Neuronal stem cell (in vitro differentiated cells): ENCODE results near the gene TEX54.

Experiments used
- DNase-seq: peaks from one replicate; pipeline ENCODE4 v3.0.0-alpha.2; 2013; ENCODE audit warnings: low spot score
- H2AFZ ChIP-seq: one replicate; pipeline ENCODE4 v1.6.1; 2013; ENCODE audit warnings: mild to moderate bottlenecking, low read length, inconsistent platforms
- H2AK5ac ChIP-seq: 2 replicates; pipeline ENCODE4 v1.6.1; 2013; ENCODE audit warnings: low read depth, mild to moderate bottlenecking, inconsistent platforms, low read length, moderate library complexity, mixed read lengths
- H2BK120ac ChIP-seq: 2 replicates; pipeline ENCODE4 v1.6.1; 2013; ENCODE audit warnings: low read depth, mild to moderate bottlenecking, inconsistent platforms, low read length, moderate library complexity, mixed read lengths
- H2BK12ac ChIP-seq: one replicate; pipeline ENCODE4 v1.6.1; 2013; ENCODE audit warnings: low read length, inconsistent platforms
- H2BK15ac ChIP-seq: 2 replicates; pipeline ENCODE4 v1.6.1; 2013; ENCODE audit warnings: mild to moderate bottlenecking, low read length, inconsistent platforms, mixed read lengths
- H2BK5ac ChIP-seq: one replicate; pipeline ENCODE4 v1.6.1; 2013; ENCODE audit warnings: inconsistent platforms, mild to moderate bottlenecking, low read length, moderate library complexity
- H3K14ac ChIP-seq: one replicate; pipeline ENCODE4 v1.6.1; 2013; ENCODE audit warnings: low read length, inconsistent platforms
- H3K18ac ChIP-seq: 2 replicates; pipeline ENCODE4 v1.6.1; 2013; ENCODE audit warnings: low read length, inconsistent platforms
- H3K23ac ChIP-seq: 2 replicates; pipeline ENCODE4 v1.6.1; 2013; ENCODE audit warnings: low read depth, mild to moderate bottlenecking, mixed read lengths, low read length, inconsistent platforms; ENCODE audit not compliant: poor library complexity
- H3K27ac ChIP-seq: replicated peaks from 3 replicates; pipeline ENCODE4 v1.5.1; 2013; ENCODE audit warnings: low read length, inconsistent platforms
- H3K27me3 ChIP-seq, 3 experiments: 2 replicates each; pipeline ENCODE4 v1.6.1; 2013; ENCODE audit warnings: low read length in 3 of 3, mild to moderate bottlenecking in 2 of 3, inconsistent platforms in 1 of 3, low read depth in 1 of 3, mixed read lengths in 1 of 3, moderate library complexity in 1 of 3; ENCODE audit not compliant: control insufficient read depth in 3 of 3, insufficient read depth in 3 of 3
- H3K36me3 ChIP-seq, 2 donors: replicated peaks in 1 of 2; 2 replicates each; pipeline ENCODE4 v1.6.1; 2013; ENCODE audit warnings: low read length in 2 of 2; ENCODE audit not compliant: control insufficient read depth in 2 of 2, insufficient read depth in 2 of 2
- H3K4ac ChIP-seq: 2 replicates; pipeline ENCODE4 v1.6.1; 2013; ENCODE audit warnings: inconsistent platforms, mild to moderate bottlenecking, low read length, moderate library complexity
- H3K4me1 ChIP-seq, 2 donors: 1 replicate in 1 of 2; 2 replicates in 1 of 2; pipeline ENCODE4 v1.6.1; 2013; ENCODE audit warnings: low read length in 2 of 2, low read depth in 1 of 2; ENCODE audit not compliant: control insufficient read depth in 2 of 2, insufficient read depth in 1 of 2
- H3K4me2 ChIP-seq: one replicate; pipeline ENCODE4 v1.6.1; 2013; ENCODE audit warnings: mild to moderate bottlenecking, low read length, inconsistent platforms; ENCODE audit not compliant: insufficient read depth, poor library complexity, severe bottlenecking
- H3K4me3 ChIP-seq, 2 donors: 2 replicates each; pipeline ENCODE4 v1.5.1; 2013; ENCODE audit warnings: low read length in 2 of 2, mild to moderate bottlenecking in 2 of 2, inconsistent platforms in 1 of 2, moderate library complexity in 1 of 2
- H3K79me1 ChIP-seq: one replicate; pipeline ENCODE4 v1.6.1; 2013; ENCODE audit warnings: low read depth, mild to moderate bottlenecking, inconsistent platforms, low read length, moderate library complexity
- H3K9ac ChIP-seq: one replicate; pipeline ENCODE4 v1.6.1; 2013; ENCODE audit warnings: mild to moderate bottlenecking, low read depth, low read length, inconsistent platforms; ENCODE audit not compliant: poor library complexity
- H3K9me3 ChIP-seq, 2 donors: replicated peaks in 1 of 2; 2 replicates each; pipeline versions ENCODE3 to v1.6.1; 2013; ENCODE audit warnings: low read length in 2 of 2, mild to moderate bottlenecking in 2 of 2, inconsistent platforms in 1 of 2, low read depth in 1 of 2, mixed read lengths in 1 of 2, moderate library complexity in 1 of 2; ENCODE audit not compliant: control insufficient read depth in 2 of 2, insufficient read depth in 1 of 2
- H4K8ac ChIP-seq: one replicate; pipeline ENCODE4 v1.6.1; 2013; ENCODE audit warnings: low read depth, mild to moderate bottlenecking, inconsistent platforms, low read length, moderate library complexity
- H4K91ac ChIP-seq: one replicate; pipeline ENCODE4 v1.6.1; 2013; ENCODE audit warnings: low read length, low read depth, mild to moderate bottlenecking, inconsistent platforms; ENCODE audit not compliant: poor library complexity
- WGBS, 2 donors: extraction: QIAGEN DNeasy Blood & Tissue Kit; methylation state at CpG; one replicate each; pipeline ENCODE4 v1.1.7; 2013; ENCODE audit warnings: missing lambda C conversion rate in 2 of 2, mixed read lengths in 1 of 2; ENCODE audit not compliant: insufficient read length in 2 of 2, insufficient replicate concordance in 1 of 2; ENCODE audit errors: extremely low coverage in 2 of 2; 5-methylcytosine and 5-hydroxymethylcytosine counted together

Gene TEX54

DNA sequence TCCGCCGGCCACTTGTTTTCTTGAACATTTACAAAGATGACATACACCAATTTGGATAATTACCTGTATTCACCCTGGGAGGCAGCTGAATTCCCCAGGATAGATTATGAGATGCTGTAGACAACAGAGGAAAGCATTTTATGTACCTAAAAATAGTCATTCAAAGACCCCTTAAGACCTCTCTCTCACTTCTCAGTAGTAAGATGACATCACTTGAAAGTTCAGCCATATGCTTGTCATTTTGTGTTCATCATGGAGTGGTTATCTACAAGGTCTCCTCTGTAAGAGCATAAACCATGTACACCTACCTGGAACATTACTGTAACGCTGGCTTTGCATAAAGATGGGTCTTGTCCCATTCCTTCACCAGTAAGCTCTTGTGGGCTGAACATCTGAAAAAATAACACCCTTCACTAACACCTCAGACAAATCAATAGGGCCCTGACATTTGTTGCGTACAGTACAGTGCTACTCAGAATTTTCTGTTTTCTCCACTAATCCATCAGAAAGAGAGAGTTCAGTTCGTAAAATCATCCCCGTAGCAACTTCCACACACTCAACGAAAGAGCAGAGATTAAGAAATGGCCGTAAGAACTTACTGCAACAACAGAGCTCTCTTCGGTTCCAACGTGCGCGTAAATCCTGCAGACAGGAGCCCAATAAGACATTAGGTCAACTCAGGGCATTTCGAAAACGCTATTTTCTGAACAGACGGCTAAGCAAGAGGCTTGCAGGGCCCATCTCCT is 22.4 kb upstream of the TEX54 start:
- H4K8ac ChIP-seq, result no peak overlapping the region
- DNase-seq, result no peak
- H3K27ac ChIP-seq, result peak overlapping the region; percentile 14
- H3K4me3 ChIP-seq, result peak overlapping the region; percentile 76 to 96
- H3K9me3 ChIP-seq, result no peaks in the 10 kb centered on the region
- no peak overlapping the region for H2AFZ ChIP-seq
- H2AK5ac ChIP-seq, result peak overlapping the region; percentile 13
- H2BK5ac ChIP-seq, result no peak overlapping the region
- peaks cover 28 to 54% of the 10 kb centered on the region in 2 donors for H3K36me3 ChIP-seq
- no peaks in the 10 kb centered on the region for H3K79me1 ChIP-seq
- no peak overlapping the region for H2BK15ac ChIP-seq
- no peak overlapping the region for H3K4ac ChIP-seq
- no peak overlapping the region for H2BK12ac ChIP-seq
- H3K23ac ChIP-seq, result no peak overlapping the region
- peak overlapping the region; percentile 97 for H3K9ac ChIP-seq
- peak overlapping the region; percentile 87 for H3K18ac ChIP-seq
- no peak overlapping the region for H2BK120ac ChIP-seq
- H4K91ac ChIP-seq, result no peak overlapping the region
- no peaks in the 10 kb centered on the region for H3K27me3 ChIP-seq
- H3K4me2 ChIP-seq, result peak overlapping the region; percentile 87
- peaks cover 11 to 20% of the 10 kb centered on the region in 2 donors for H3K4me1 ChIP-seq
- WGBS, 2 donors, result no CpG with 5 or more reads among the region's 15 CpGs
- H3K14ac ChIP-seq, result peak overlapping the region; percentile 56

DNA sequence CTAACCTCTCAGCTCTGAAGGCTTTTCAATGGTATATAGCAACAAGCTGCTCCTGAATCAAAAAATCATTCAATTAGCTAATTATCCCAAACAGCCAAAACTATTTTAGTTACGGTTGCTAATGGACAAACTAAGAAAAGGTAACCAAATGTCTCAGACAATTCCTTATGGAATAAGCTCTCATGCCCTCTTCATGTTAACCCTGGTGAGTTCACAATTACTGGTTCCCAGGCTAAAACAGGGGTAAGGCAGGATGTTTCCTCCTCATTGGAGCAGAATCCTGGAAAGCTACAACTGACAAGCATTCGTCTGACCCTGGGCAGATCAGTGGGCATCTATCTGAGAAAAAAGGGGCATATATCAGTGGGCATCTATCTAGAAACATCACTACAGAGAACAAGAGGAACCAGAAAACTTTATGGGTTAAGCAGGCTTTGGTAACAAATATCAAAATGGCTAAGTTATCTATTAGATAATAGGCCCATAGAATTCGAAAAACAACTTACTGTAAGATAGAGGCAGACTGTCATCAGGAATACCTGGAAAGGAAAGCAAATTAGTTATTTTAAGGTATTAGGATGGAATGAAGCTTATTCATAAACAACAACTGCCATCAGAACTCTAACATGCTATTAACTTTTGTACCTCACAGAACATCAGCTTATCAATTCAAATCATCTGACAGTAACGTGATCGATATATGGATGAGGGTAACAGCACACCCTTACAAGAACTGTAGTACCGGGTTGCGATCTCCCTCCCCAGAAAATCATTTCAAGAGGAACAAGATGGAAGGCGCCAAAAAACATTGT is 21.6 kb upstream of the TEX54 start:
- Histone ChIP-seq H2AFZ (no peak overlapping the region), H3K9ac (no peak overlapping the region), H3K4me3 (peak overlapping the region; percentile 76 to 96), H3K79me1 (no peaks in the 10 kb centered on the region), H3K9me3 (no peaks in the 10 kb centered on the region), H2BK15ac (no peak overlapping the region), H4K8ac (no peak overlapping the region), H3K36me3 (peaks cover 28 to 49% of the 10 kb centered on the region in 2 donors), H3K4me1 (peaks cover 11 to 20% of the 10 kb centered on the region in 2 donors), H3K14ac (no peak overlapping the region), H3K23ac (no peak overlapping the region), H2AK5ac (no peak overlapping the region), H3K4ac (no peak overlapping the region), H2BK12ac (no peak overlapping the region), H3K18ac (no peak overlapping the region), H2BK120ac (no peak overlapping the region), H3K4me2 (peak overlapping the region; percentile 87), H2BK5ac (no peak overlapping the region), H3K27me3 (no peaks in the 10 kb centered on the region), H4K91ac (no peak overlapping the region), H3K27ac (no peak overlapping the region)
- no CpG with 5 or more reads among the region's 8 CpGs for WGBS, 2 donors
- no peak for DNase-seq

GRCh38 chr11:62853279-62853965 is 20.8 kb upstream of the TEX54 start:
- H2AFZ ChIP-seq, result no peak overlapping the region
- no CpG with 5 or more reads among the region's 7 CpGs for WGBS, 2 donors
- H3K27ac ChIP-seq, result no peak overlapping the region

More at GRCh38 chr11:62853279-62853965, 20.8 kb upstream of the TEX54 start:
- Histone ChIP-seq H2BK12ac (no peak overlapping the region), H4K91ac (no peak overlapping the region), H3K18ac (no peak overlapping the region), H3K79me1 (no peaks in the 10 kb centered on the region), H3K14ac (no peak overlapping the region), H3K36me3 (peaks cover 28 to 49% of the 10 kb centered on the region in 2 donors), H3K4me3 (peak overlapping the region; percentile 58 to 76), H3K4me2 (peak overlapping the region; percentile 45), H3K27me3 (no peaks in the 10 kb centered on the region), H2BK5ac (no peak overlapping the region), H3K23ac (no peak overlapping the region), H3K9ac (no peak overlapping the region), H3K9me3 (no peaks in the 10 kb centered on the region), H3K4me1 (peaks cover 11 to 20% of the 10 kb centered on the region in 2 donors), H2BK15ac (no peak overlapping the region), H2BK120ac (no peak overlapping the region), H4K8ac (no peak overlapping the region), H3K4ac (no peak overlapping the region), H2AK5ac (no peak overlapping the region)
- no peak for DNase-seq
